ENCODE results near the gene TCTN1. TPM values are rescaled to one million over a fixed set of nuclear protein-coding genes. Genes with fewer than 3 reads are reported as not detected.

Gene TCTN1
- total RNA-seq, 1 experiment from 2014 or later: 27.0 TPM

DNA sequence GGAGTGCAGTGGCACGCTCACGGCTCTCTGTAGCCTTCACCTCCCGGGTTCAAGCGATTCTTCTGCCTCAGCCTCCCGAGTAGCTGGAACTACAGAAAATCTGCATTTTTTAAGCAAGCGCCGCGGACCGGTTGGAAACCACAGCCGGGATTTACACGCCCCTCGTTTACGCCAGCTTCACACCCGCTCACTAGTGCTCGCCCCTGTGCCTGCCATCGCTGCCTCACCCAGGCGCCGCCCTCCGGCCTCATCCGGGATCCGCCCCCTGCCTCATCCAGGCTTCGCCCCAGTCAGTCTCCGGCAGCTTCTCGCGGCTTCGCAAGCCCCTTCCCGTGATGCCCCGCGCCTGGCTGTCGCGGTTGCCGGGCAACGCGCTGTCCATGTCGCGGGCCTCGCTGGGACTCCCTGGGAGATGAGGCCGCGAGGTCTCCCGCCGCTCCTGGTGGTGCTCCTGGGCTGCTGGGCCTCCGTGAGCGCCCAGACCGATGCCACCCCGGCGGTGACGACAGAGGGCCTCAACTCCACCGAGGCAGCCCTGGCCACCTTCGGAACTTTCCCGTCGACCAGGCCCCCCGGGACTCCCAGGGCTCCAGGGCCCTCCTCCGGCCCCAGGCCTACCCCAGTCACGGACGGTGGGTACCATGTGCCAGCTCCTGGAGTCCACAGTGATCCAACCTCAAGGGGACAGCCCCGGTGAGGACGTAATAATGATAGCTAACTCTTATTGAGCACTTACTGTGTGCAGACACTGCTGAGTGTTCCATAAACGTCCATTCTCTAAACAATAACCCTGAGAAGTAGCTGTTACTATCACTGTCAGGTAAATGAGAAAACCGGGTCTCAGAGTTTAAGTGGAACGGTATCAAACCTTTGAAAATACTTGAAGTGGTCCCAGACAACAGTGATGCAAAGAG, at the start of gene TCTN1 (continued):
- no peak for TF ChIP-seq EZH2 (IDR thresholded peaks at IDR 0.05)
- TF ChIP-seq, protein P1, sequence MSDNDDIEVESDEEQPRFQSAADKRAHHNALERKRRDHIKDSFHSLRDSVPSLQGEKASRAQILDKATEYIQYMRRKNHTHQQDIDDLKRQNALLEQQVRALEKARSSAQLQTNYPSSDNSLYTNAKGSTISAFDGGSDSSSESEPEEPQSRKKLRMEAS (IDR thresholded peaks at IDR 0.05): peak; percentile 78
- no peak for TF ChIP-seq EGR1 (IDR thresholded peaks at IDR 0.05; ENCODE audit: low read depth)
- no peak for TF ChIP-seq TCF7L2 (IDR thresholded peaks at IDR 0.05; ENCODE audit: borderline replicate concordance, extremely low read depth, insufficient read depth, insufficient read length)
- no peak for TF ChIP-seq CBX3 (IDR thresholded peaks at IDR 0.05; ENCODE audit: low read depth)
- TF ChIP-seq YY1 (IDR thresholded peaks at IDR 0.05; ENCODE audit: extremely low read depth, insufficient replicate concordance, low read depth, low read length): peak; percentile 45

DNA sequence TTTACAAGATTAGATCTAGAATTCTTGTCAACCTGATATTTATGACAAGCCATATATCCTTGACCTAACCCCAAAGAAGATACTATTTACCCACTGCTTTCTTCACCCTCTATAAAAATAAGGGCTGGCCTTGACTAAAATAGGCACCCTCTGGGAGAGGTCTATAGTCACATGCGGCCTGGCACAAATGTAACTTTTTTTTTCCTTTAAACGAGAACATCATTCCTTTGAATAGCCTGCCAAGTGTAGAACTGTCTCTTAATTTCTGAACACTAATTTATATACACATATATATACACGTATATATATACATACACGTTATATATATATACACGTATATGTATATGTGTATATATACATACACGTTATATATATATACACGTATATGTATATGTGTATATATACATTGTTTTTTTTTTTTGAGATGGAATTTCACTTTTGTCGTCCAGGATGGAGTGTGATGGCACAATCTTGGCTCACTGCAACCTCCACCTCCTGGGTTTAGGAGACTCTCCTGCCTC, 49.4 kb upstream of the TCTN1 start:
- H2AFZ ChIP-seq (ENCODE audit: low read depth, low read length, poor library complexity, severe bottlenecking): no peak overlapping the region
- H3K4me3 ChIP-seq (replicated peaks in 1 of 2; ENCODE audit: low read depth in 1 of 2, low read length in 2 of 2): no peak overlapping the region
- ChIA-PET POLR2A (interaction anchor here (0.6 kb wide), 1 partner anchor 131 kb away, joined by 4 read pairs; no protein-coding TSS in a partner anchor), RAD21 (ENCODE audit: low non-redundant PET in 1 of 2, low total read pairs in 2 of 2, uncharacterized antibody in 2 of 2, unreplicated experiment in 2 of 2) (no interaction called here), CTCF (no interaction called here)
- DNase-seq (ENCODE audit: low read depth, low spot score) (no peak), ATAC-seq (no peak)
- no peak overlapping the region for H3K9ac ChIP-seq (ENCODE audit: low read length)
- no peaks in the 10 kb centered on the region for H3K9me2 ChIP-seq (ENCODE audit: insufficient read depth)
- H3K36me3 ChIP-seq (ENCODE audit: control insufficient read depth in 1 of 2, insufficient read depth in 2 of 2, low read length in 2 of 2): peaks cover 0 to 3% of the 10 kb centered on the region in 2 experiments; a peak in 1 of 4 replicates
- intact Hi-C loops (cut with micrococcal nuclease): no loop called here
- H3K79me2 ChIP-seq (ENCODE audit: insufficient read depth, low read length): peaks cover 99% of the 10 kb centered on the region
- no TSS peak for BruUV-seq (replicated peaks)
- no peak overlapping the region for H3K27ac ChIP-seq (ENCODE audit: low read depth, low read length)
- no peaks in the 10 kb centered on the region for H3K27me3 ChIP-seq (ENCODE audit: insufficient read depth, low read length)
- H3K4me2 ChIP-seq (ENCODE audit: low read length): peak overlapping the region; percentile 24; the same call in 1 of the 2 replicates
- H3K4me1 ChIP-seq (ENCODE audit: control insufficient read depth in 1 of 2, insufficient read depth in 2 of 2, low read length in 2 of 2): peaks cover 2 to 38% of the 10 kb centered on the region in 2 experiments; a peak in 2 of 4 replicates
- TF ChIP-seq, protein P2, sequence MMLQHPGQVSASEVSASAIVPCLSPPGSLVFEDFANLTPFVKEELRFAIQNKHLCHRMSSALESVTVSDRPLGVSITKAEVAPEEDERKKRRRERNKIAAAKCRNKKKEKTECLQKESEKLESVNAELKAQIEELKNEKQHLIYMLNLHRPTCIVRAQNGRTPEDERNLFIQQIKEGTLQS (IDR thresholded peaks at IDR 0.05): no peak
- no peak for TF ChIP-seq ELF1 (IDR thresholded peaks at IDR 0.05; ENCODE audit: borderline replicate concordance, low read depth)
- no peak for TF ChIP-seq FOSL1 (IDR thresholded peaks at IDR 0.05; ENCODE audit: low read depth)
- TF ChIP-seq, protein P3, sequence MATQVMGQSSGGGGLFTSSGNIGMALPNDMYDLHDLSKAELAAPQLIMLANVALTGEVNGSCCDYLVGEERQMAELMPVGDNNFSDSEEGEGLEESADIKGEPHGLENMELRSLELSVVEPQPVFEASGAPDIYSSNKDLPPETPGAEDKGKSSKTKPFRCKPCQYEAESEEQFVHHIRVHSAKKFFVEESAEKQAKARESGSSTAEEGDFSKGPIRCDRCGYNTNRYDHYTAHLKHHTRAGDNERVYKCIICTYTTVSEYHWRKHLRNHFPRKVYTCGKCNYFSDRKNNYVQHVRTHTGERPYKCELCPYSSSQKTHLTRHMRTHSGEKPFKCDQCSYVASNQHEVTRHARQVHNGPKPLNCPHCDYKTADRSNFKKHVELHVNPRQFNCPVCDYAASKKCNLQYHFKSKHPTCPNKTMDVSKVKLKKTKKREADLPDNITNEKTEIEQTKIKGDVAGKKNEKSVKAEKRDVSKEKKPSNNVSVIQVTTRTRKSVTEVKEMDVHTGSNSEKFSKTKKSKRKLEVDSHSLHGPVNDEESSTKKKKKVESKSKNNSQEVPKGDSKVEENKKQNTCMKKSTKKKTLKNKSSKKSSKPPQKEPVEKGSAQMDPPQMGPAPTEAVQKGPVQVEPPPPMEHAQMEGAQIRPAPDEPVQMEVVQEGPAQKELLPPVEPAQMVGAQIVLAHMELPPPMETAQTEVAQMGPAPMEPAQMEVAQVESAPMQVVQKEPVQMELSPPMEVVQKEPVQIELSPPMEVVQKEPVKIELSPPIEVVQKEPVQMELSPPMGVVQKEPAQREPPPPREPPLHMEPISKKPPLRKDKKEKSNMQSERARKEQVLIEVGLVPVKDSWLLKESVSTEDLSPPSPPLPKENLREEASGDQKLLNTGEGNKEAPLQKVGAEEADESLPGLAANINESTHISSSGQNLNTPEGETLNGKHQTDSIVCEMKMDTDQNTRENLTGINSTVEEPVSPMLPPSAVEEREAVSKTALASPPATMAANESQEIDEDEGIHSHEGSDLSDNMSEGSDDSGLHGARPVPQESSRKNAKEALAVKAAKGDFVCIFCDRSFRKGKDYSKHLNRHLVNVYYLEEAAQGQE (IDR thresholded peaks at IDR 0.05; ENCODE audit: low read depth): no peak
- TF ChIP-seq CEBPB (IDR thresholded peaks at IDR 0.05; ENCODE audit: low read depth): no peak
- no peak for TF ChIP-seq CBX3 (IDR thresholded peaks at IDR 0.05; ENCODE audit: low read depth)
- peaks cover 0 to 4% of the 10 kb centered on the region in 2 experiments; a peak in 1 of 4 replicates for H3K9me3 ChIP-seq (ENCODE audit: control insufficient read depth in 1 of 2, insufficient read depth in 1 of 2, low read depth in 1 of 2, low read length in 2 of 2)
- peaks cover 11% of the 10 kb centered on the region; the same call in 1 of the 2 replicates for H4K20me1 ChIP-seq (ENCODE audit: insufficient read depth)

Data from HCT116 (cell line).